Type B pancreatic cell (in vitro differentiated cells): ENCODE measurements around the gene C6orf89. TPM values are rescaled to one million over a fixed set of nuclear protein-coding genes. Genes with fewer than 3 reads are reported as not detected.

Experiments used
- DNase-seq: peaks from one replicate; pipeline ENCODE4 v3.0.0; 2021; ENCODE audit warnings: mixed read lengths; ENCODE audit not compliant: unreplicated experiment; ENCODE audit errors: extremely low spot score
- H3K27ac Mint-ChIP-seq: 2 replicates; pipeline ENCODE4 v1.8.0; 2021; ENCODE audit warnings: mild to moderate bottlenecking, mixed read lengths
- H3K27me3 Mint-ChIP-seq: 2 replicates; pipeline ENCODE4 v1.8.0; 2021; ENCODE audit warnings: mixed read lengths
- H3K36me3 Mint-ChIP-seq: 2 replicates; pipeline ENCODE4 v1.8.0; 2021; ENCODE audit warnings: mixed read lengths
- H3K4me1 Mint-ChIP-seq: one replicate; pipeline ENCODE4 v1.8.0; 2021; ENCODE audit warnings: mixed read lengths; ENCODE audit not compliant: unreplicated experiment
- H3K4me3 Mint-ChIP-seq: 2 replicates; pipeline ENCODE4 v1.8.0; 2021; ENCODE audit warnings: mild to moderate bottlenecking, mixed read lengths
- H3K9me3 Mint-ChIP-seq: 2 replicates; pipeline ENCODE4 v1.8.0; 2021; ENCODE audit warnings: mixed read lengths
- total RNA-seq: library from RNA; stranded (reverse); gene quantifications from 2 replicates; pipeline ENCODE4 v1.2.1, GENCODE V29; 2021; ENCODE audit warnings: low replicate concordance
- TF ChIP-seq, protein P1 (sequence below): fragments of 200-600 bp; sonication (generic); conservative IDR thresholded peaks from 2 replicates; pipeline ENCODE4 v1.5.0; 2021; ENCODE audit warnings: antibody characterized with exemption, mild to moderate bottlenecking

C6orf89 gene
- total RNA-seq, 1 donor from 2014 or later: 37.9 TPM

DNA sequence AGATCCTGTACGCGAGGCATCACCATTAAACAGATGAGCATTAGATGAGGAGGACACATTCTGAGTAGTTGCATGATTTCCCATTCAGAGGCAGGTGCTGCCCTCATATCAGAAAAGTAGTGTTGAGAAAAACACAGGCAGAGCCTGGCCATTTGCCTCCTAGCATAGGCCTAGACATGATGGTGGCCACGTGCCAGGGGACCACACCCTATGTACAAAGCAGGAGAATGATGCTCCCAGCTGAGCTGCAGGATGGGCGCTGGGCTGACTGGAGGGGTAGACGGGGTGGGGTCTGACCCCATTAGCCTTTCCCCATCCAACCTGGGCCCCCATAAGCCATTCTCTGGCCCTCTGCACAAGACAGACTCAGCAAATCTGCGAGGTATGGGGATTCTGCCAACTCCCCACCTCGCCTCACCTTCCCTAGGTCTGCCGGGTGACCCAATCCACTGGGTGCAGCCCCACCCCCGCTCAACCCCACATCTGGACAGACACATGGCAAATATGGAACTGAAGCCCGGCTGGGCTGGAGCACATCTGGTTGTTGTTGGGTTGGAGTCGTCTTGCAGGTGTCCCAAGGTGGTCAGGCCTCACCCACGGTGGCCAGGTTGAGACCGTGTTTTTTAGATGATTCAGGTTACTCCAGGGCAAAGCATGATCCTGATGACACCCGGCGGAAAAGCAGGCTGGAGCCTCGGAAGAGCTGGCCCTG, 82.7 kb downstream of the C6orf89 start:
- H3K27me3 Mint-ChIP-seq: no peaks in the 10 kb centered on the region
- H3K4me3 Mint-ChIP-seq: no peak overlapping the region

DNA sequence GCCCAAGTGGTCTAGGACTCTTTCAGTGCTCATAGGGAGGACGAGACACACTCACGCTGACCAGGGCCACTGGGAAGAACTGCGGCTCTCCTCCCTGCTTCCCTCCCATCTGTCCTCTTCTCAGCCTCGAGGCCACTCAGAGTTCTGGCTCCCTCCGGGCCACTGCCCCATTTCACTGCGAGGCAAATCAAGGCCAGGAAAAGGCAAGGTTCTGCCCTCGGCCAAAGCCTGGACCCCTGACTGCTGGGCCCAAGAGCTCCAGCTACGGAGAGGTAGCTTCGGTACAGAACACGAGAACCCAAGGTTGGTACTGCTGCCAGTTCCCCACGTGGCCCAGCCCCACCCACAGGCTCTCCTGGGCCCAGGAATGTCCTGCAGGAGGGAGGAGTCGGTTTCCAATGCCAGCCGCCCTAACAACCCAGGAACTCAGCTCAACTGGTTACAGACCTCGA, 83.5 kb downstream of the C6orf89 start:
- no peak for DNase-seq
- no peaks in the 10 kb centered on the region for H3K4me1 Mint-ChIP-seq
- no peak overlapping the region for H3K4me3 Mint-ChIP-seq
- peaks cover 23% of the 10 kb centered on the region for H3K36me3 Mint-ChIP-seq
- no peaks in the 10 kb centered on the region for H3K27me3 Mint-ChIP-seq
- TF ChIP-seq, protein P1, sequence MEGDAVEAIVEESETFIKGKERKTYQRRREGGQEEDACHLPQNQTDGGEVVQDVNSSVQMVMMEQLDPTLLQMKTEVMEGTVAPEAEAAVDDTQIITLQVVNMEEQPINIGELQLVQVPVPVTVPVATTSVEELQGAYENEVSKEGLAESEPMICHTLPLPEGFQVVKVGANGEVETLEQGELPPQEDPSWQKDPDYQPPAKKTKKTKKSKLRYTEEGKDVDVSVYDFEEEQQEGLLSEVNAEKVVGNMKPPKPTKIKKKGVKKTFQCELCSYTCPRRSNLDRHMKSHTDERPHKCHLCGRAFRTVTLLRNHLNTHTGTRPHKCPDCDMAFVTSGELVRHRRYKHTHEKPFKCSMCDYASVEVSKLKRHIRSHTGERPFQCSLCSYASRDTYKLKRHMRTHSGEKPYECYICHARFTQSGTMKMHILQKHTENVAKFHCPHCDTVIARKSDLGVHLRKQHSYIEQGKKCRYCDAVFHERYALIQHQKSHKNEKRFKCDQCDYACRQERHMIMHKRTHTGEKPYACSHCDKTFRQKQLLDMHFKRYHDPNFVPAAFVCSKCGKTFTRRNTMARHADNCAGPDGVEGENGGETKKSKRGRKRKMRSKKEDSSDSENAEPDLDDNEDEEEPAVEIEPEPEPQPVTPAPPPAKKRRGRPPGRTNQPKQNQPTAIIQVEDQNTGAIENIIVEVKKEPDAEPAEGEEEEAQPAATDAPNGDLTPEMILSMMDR: no peak
- H3K9me3 Mint-ChIP-seq: no peaks in the 10 kb centered on the region
- no peak overlapping the region for H3K27ac Mint-ChIP-seq

More for the DNA sequence above, 82.7 kb downstream of the C6orf89 start:
- DNase-seq: no peak
- TF ChIP-seq, protein P1: no peak
- H3K9me3 Mint-ChIP-seq: no peaks in the 10 kb centered on the region
- peaks cover 19% of the 10 kb centered on the region for H3K36me3 Mint-ChIP-seq
- H3K27ac Mint-ChIP-seq: no peak overlapping the region
- no peaks in the 10 kb centered on the region for H3K4me1 Mint-ChIP-seq

DNA sequence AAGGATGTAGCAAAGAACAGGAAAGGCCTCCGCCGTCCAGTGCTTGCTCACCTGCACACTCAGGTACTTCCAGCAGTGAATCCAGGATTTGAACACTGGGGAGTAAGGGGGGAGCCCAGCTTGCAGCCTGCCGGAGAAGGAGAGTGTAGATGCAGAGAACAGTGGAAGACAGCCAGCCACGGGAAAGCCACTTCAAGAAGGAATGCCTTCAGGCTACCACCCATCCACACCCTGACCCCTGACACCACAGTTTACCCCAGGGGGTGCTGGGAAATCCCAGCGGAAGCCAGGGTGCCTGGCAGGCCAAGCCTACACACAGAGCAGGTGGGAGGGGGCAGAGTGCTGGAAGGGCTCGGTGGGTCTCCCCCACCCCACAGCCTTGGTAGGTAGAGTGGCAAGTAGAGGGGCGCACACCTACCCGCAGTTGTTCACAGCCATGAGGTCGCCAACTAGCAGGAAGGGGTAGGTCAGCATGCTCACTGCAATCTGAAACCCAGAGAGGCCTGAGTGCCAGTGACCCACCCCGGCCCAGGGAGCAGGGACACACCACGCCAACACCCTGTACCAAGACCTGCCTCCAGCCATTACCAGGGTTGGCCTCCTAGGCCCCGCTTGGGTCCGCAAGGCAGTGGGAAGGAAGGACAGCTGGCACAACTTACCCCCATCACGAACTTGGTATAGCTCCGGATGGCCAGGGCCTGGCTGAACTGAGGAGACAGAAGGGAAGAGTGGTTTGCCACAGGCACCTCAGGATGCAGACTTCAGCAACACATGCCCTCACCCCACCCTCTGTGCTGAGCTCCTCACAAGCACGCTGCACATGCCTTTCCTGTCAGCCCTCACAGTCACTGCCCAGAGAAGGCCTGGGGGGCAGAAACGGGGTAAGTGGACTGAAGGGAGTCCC, 84.5 kb downstream of the C6orf89 start:
- Mint-ChIP-seq H3K9me3 (no peaks in the 10 kb centered on the region), H3K27ac (peak overlapping the region; percentile 62), H3K36me3 (peaks cover 26% of the 10 kb centered on the region), H3K27me3 (no peaks in the 10 kb centered on the region), H3K4me3 (no peak overlapping the region), H3K4me1 (no peaks in the 10 kb centered on the region)
- TF ChIP-seq, protein P1: no peak
- DNase-seq: no peak

DNA sequence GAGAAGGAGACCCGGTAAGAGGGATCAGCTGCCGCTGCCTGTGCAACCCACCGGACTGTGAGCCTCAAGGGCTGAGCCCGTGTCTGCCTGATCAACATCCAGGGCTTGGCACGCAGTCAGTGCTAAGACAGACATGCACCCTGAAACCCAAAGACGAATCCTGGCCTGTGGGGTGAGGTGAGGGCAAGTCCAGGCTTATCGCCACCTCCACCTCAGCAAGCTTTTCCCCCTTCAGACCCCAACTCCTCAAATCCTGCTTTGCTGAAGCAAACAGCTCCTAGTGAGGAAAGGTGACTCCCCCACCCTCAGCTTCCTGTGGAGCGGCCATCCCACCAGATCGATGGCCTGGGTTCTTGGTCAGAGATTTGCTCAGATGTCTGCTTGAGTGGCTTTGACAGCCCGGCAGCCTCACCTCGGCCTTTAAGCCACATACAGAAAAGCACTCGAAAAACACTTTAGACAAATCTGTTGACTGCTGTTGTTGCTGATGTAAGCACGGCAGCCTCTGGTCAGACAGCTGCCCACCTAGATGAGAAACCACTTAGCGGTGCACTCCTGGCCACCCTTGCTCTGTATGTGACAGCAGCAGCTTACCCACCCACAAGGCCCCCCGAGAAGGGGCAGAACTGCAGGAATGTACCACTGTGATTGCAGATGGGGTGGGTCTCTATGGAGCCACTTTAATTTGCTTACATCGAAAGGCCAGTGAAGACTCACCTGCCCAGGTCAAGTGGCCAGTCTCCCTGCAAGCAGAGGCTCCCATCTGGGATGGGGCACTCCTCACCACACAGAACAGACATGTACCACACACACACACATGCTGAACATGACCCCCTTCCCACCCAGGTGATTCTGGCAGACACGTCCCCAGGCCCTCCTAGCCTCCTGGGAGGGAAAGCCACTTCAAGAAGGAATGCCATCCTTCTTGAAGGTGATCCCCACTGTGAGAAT, 85.4 kb downstream of the C6orf89 start:
- Mint-ChIP-seq H3K4me1 (no peaks in the 10 kb centered on the region), H3K27me3 (no peaks in the 10 kb centered on the region), H3K9me3 (no peaks in the 10 kb centered on the region), H3K36me3 (peaks cover 27% of the 10 kb centered on the region), H3K27ac (no peak overlapping the region), H3K4me3 (no peak overlapping the region)
- no peak for DNase-seq
- TF ChIP-seq, protein P1: no peak

DNA sequence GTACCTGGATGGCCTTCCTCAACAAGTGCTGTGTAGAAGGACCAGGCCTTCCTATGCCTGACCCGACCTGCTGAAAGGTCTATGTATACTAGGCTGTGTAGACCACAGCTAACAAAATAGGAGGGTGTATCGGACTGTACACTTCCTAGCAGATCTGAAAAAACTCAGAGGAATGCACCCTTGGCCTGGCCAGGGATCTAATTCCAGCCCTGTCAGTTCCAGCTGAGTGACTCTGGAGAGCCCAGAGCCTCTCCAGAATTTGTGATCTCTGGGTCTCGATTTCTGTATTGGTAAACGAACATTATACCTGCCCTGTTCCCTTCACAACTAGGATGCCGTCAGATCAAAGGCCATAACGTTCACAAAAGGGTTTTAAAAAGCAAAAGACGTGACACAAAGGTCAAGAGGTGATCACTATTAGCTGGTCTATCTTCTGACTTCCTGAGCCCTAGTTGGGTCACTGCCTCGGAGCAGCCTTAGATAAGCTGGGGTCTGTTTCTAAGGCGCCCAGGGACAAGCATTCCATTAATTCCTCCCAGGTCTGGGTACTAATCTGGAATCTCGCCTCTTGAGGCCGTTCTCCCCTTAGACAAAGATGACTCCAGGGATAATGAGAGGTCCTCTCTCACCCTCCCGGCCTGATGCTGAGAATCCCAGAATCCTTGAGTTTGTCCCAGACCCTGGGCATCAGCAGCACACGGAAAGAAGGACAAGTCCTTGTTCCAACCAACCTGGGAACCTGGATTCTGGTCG, 86.3 kb downstream of the C6orf89 start:
- H3K27me3 Mint-ChIP-seq: no peaks in the 10 kb centered on the region
- H3K4me1 Mint-ChIP-seq: no peaks in the 10 kb centered on the region
- DNase-seq: no peak
- TF ChIP-seq, protein P1: no peak
- H3K9me3 Mint-ChIP-seq: no peaks in the 10 kb centered on the region
- H3K36me3 Mint-ChIP-seq: peaks cover 23% of the 10 kb centered on the region
- H3K4me3 Mint-ChIP-seq: no peak overlapping the region
- no peak overlapping the region for H3K27ac Mint-ChIP-seq
